K562 (cell line): ENCODE data around the gene NDUFAF4. TPM values are rescaled to one million over a fixed set of nuclear protein-coding genes. Genes with fewer than 3 reads are reported as not detected.
A peak's percentile ranks its signal among the peaks of the same experiment; 100 is the strongest.

Experiments
- BRCA1 ChIP-seq, 2 experiments: fragments of 450-650 bp in 1 of 2; sonication (generic) in 1 of 2; formaldehyde crosslinking in 1 of 2; IDR thresholded peaks; 2 replicates each; pipeline versions ENCODE4 v1.5.0 to v1.6.1; 2017 to 2020; ENCODE audit warnings: mild to moderate bottlenecking in 1 of 2, missing genetic modification reagents in 1 of 2
- EZH2 ChIP-seq: IDR thresholded peaks from 2 replicates; pipeline ENCODE4 v1.6.1; 2012; ENCODE audit warnings: low read depth, mild to moderate bottlenecking, inconsistent platforms, low read length, borderline replicate concordance
- HLTF ChIP-seq: fragments of 450-650 bp; IDR thresholded peaks from 2 replicates; pipeline ENCODE4 v1.6.1; 2016
- JUN ChIP-seq, 2 experiments: sonication (generic) in 1 of 2; formaldehyde crosslinking in 1 of 2; IDR thresholded peaks; 2 replicates each; pipeline versions ENCODE4 v1.6.1 to v1.8.0; 2012 to 2022; ENCODE audit warnings: borderline replicate concordance in 2 of 2, mild to moderate bottlenecking in 2 of 2, improper control_type of control experiment in 1 of 2, low read depth in 1 of 2, low read length in 1 of 2, missing genetic modification reagents in 1 of 2
- JUND ChIP-seq, 2 experiments: IDR thresholded peaks; 2 replicates in 1 of 2; 3 replicates in 1 of 2; pipeline ENCODE4 v1.6.1; 2011; ENCODE audit warnings: borderline replicate concordance in 2 of 2, low read depth in 2 of 2, low read length in 2 of 2, improper control_type of control experiment in 1 of 2, missing biosample characterization in 1 of 2, missing genetic modification characterization in 1 of 2, missing genetic modification reagents in 1 of 2
- MECOM ChIP-seq: fragments of 250-450 bp; sonication (Bioruptor Pico); IDR thresholded peaks from 2 replicates; pipeline ENCODE4 v1.8.0; 2022; ENCODE audit warnings: inconsistent platforms
- NR4A1 ChIP-seq, 2 experiments: fragments of 250-450 bp in 1 of 2; fragments of 450-650 bp in 1 of 2; sonication (Bioruptor Pico) in 1 of 2; IDR thresholded peaks; 2 replicates each; pipeline versions ENCODE4 v1.4.0 to v1.6.1; 2016 to 2020; ENCODE audit warnings: mild to moderate bottlenecking in 2 of 2, missing compliant biosample characterization in 1 of 2, missing genetic modification characterization in 1 of 2, moderate library complexity in 1 of 2
- PTRF ChIP-seq: fragments of 450-650 bp; IDR thresholded peaks from 2 replicates; pipeline ENCODE4 v1.6.1; 2016; ENCODE audit warnings: mild to moderate bottlenecking, missing genetic modification characterization, missing compliant biosample characterization
- SREBF2 ChIP-seq: sonication (generic); formaldehyde crosslinking; IDR thresholded peaks from 2 replicates; pipeline ENCODE4 v1.4.0; 2020; ENCODE audit warnings: mild to moderate bottlenecking, missing genetic modification reagents
- TBL1XR1 ChIP-seq, 2 experiments: IDR thresholded peaks; 2 replicates each; pipeline ENCODE4 v1.6.1; 2012; ENCODE audit warnings: improper control_type of control experiment in 2 of 2, low read length in 2 of 2, mild to moderate bottlenecking in 1 of 2
- ZKSCAN8 ChIP-seq: fragments of 200-800 bp; sonication (Bioruptor generic); IDR thresholded peaks from 2 replicates; pipeline ENCODE4 v1.6.1; 2016; ENCODE audit warnings: missing genetic modification characterization, missing compliant biosample characterization
- ZNF184 ChIP-seq: sonication (generic); formaldehyde crosslinking; IDR thresholded peaks from 2 replicates; pipeline ENCODE4 v1.5.0; 2020; ENCODE audit warnings: missing genetic modification reagents
- ZNF717 ChIP-seq: fragments of 250-450 bp; sonication (Bioruptor Pico); IDR thresholded peaks from 2 replicates; pipeline ENCODE4 v1.5.0; 2021
- ZNF75A ChIP-seq: fragments of 450-650 bp; formaldehyde crosslinking; IDR thresholded peaks from 2 replicates; pipeline ENCODE4 v1.4.0; 2020; ENCODE audit warnings: mild to moderate bottlenecking
- polyA plus RNA-seq, 8 experiments: library from polyadenylated mRNA; depleted of rRNA in 4 of 8; stranded (reverse) in 5 of 8; unstranded in 3 of 8; fragments of >200 nt; fragmentation: Nextera tagmentation in 2 of 8; fragmentation: Illumina TruSeq in 1 of 8; extraction: Ambion mirVana in 2 of 8; extraction: Trizol in 1 of 8; gene quantifications; 2 replicates each; pipeline versions ENCODE4 v1.2.1 to v1.2.3, GENCODE V29; 2011 to 2014; ENCODE audit warnings: inconsistent platforms in 1 of 8, missing spikeins in 1 of 8
- total RNA-seq, 7 experiments: library from RNA; depleted of rRNA in 6 of 7; stranded (reverse); fragments of >200 nt in 6 of 7; fragmentation: Illumina TruSeq in 2 of 7; extraction: Trizol in 2 of 7; gene quantifications; 2 replicates each; pipeline versions ENCODE4 v1.2.1 to v1.2.3, GENCODE V29; 2011 to 2021; ENCODE audit warnings: low replicate concordance in 1 of 7
- TF ChIP-seq, protein P1 (sequence below), 2 experiments: fragments of 450-650 bp; conservative IDR thresholded peaks; 2 replicates each; pipeline ENCODE4 v1.6.1; 2017; ENCODE audit warnings: mild to moderate bottlenecking in 2 of 2, moderate library complexity in 2 of 2
- TF ChIP-seq, protein P2 (sequence below): IDR thresholded peaks from 2 replicates; pipeline ENCODE4 v1.6.1; 2012; ENCODE audit warnings: low read depth, low read length, improper control_type of control experiment, borderline replicate concordance
- TF ChIP-seq, protein P3 (sequence below): fragments of 250-450 bp; sonication (Bioruptor Pico); IDR thresholded peaks from 2 replicates; pipeline ENCODE4 v1.8.0; 2022; ENCODE audit warnings: moderate library complexity, mild to moderate bottlenecking, inconsistent platforms
- TF ChIP-seq, protein P4 (sequence below), 2 experiments: fragments of 450-650 bp in 1 of 2; sonication (generic) in 1 of 2; formaldehyde crosslinking; conservative IDR thresholded peaks; 2 replicates each; pipeline versions ENCODE4 v1.4.0 to v1.8.1; 2020 to 2022; ENCODE audit warnings: mild to moderate bottlenecking in 1 of 2, missing genetic modification reagents in 1 of 2
- TF ChIP-seq, protein P5 (sequence below): IDR thresholded peaks from 2 replicates; pipeline ENCODE4 v1.6.1; 2011; ENCODE audit warnings: borderline replicate concordance, low read depth, mild to moderate bottlenecking, moderate library complexity, low read length; ENCODE audit not compliant: insufficient read depth, poor library complexity, severe bottlenecking
- TF ChIP-seq, protein P6 (sequence below): fragments of 250-450 bp; sonication (Bioruptor Pico); IDR thresholded peaks from 2 replicates; pipeline ENCODE4 v1.8.0; 2021; ENCODE audit warnings: moderate library complexity, mild to moderate bottlenecking, inconsistent platforms

NDUFAF4 gene
- total and polyA plus RNA-seq, 9 of the 15 experiments (the other 6 are each of a cell fraction or from before 2014, with no cell fraction given), result 45.0 to 418 (median 136) TPM

DNA sequence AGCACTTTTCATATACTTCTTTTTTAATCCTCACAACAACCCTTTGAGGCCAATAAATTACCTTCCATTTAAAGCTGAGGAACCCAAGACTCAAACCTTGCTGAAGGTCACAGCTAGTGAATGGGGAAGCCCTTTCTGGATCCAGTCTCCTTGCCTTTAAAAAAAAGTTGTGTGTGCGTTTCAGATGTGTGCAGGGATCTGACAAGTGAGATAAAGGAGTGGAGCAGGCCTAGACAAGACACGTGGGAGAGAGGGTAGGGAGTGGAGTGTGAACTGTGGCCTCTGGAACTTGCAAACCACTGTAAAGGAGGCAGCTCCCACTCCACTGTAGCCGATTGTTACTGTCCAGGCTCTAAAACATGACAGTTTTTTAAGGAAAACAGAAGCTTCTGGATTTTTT is 28.7 kb upstream of the NDUFAF4 start (continued):
- TF ChIP-seq, protein P1, sequence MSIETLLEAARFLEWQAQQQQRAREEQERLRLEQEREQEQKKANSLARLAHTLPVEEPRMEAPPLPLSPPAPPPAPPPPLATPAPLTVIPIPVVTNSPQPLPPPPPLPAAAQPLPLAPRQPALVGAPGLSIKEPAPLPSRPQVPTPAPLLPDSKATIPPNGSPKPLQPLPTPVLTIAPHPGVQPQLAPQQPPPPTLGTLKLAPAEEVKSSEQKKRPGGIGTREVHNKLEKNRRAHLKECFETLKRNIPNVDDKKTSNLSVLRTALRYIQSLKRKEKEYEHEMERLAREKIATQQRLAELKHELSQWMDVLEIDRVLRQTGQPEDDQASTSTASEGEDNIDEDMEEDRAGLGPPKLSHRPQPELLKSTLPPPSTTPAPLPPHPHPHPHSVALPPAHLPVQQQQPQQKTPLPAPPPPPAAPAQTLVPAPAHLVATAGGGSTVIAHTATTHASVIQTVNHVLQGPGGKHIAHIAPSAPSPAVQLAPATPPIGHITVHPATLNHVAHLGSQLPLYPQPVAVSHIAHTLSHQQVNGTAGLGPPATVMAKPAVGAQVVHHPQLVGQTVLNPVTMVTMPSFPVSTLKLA (conservative IDR thresholded peaks at IDR 0.05), result peak; percentile 78 to 89
- TF ChIP-seq, protein P2, sequence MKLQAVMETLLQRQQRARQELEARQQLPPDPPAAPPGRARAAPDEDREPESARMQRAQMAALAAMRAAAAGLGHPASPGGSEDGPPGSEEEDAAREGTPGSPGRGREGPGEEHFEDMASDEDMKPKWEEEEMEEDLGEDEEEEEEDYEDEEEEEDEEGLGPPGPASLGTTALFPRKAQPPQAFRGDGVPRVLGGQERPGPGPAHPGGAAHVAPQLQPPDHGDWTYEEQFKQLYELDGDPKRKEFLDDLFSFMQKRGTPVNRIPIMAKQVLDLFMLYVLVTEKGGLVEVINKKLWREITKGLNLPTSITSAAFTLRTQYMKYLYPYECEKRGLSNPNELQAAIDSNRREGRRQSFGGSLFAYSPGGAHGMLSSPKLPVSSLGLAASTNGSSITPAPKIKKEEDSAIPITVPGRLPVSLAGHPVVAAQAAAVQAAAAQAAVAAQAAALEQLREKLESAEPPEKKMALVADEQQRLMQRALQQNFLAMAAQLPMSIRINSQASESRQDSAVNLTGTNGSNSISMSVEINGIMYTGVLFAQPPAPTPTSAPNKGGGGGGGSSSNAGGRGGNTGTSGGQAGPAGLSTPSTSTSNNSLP, result no peak
- TF ChIP-seq NR4A1 (CRISPR knock-in tag; IDR thresholded peaks at IDR 0.05), result no peak
- TF ChIP-seq NR4A1 (tag; IDR thresholded peaks at IDR 0.05), result no peak
- 0 out of 2 replicates have a peak, but pooled peaks have one; percentile 40 for TF ChIP-seq JUND (IDR thresholded peaks at IDR 0.05; ENCODE audit: borderline replicate concordance, low read depth, low read length)
- TF ChIP-seq JUND (tag; IDR thresholded peaks at IDR 0.05; ENCODE audit: borderline replicate concordance, low read depth, low read length), result peak; percentile 46; the same call in 1 of the 3 replicates
- TF ChIP-seq PTRF, result no peak
- no peak for TF ChIP-seq ZNF184 (CRISPR knock-in tag)
- TF ChIP-seq ZNF717 (CRISPR knock-in tag), result no peak
- TF ChIP-seq EZH2, result no peak
- no peak for TF ChIP-seq MECOM (CRISPR knock-in tag)
- TF ChIP-seq, protein P3, sequence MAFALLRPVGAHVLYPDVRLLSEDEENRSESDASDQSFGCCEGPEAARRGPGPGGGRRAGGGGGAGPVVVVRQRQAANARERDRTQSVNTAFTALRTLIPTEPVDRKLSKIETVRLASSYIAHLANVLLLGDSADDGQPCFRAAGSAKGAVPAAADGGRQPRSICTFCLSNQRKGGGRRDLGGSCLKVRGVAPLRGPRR, result no peak
- TF ChIP-seq ZNF75A, result no peak
- peak in 1 of 2 experiments; percentile 65; a peak in 1 of 4 replicates for TF ChIP-seq TBL1XR1 (IDR thresholded peaks at IDR 0.05; ENCODE audit: low read length in 2 of 2)
- no peak for TF ChIP-seq JUN (IDR thresholded peaks at IDR 0.05; ENCODE audit: borderline replicate concordance, low read depth, low read length)
- no peak for TF ChIP-seq JUN (CRISPR knock-in tag; IDR thresholded peaks at IDR 0.05; ENCODE audit: borderline replicate concordance)
- TF ChIP-seq, protein P4, sequence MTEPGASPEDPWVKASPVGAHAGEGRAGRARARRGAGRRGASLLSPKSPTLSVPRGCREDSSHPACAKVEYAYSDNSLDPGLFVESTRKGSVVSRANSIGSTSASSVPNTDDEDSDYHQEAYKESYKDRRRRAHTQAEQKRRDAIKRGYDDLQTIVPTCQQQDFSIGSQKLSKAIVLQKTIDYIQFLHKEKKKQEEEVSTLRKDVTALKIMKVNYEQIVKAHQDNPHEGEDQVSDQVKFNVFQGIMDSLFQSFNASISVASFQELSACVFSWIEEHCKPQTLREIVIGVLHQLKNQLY (CRISPR knock-in tag; conservative IDR thresholded peaks at IDR 0.05), result no peak
- TF ChIP-seq, protein P5, sequence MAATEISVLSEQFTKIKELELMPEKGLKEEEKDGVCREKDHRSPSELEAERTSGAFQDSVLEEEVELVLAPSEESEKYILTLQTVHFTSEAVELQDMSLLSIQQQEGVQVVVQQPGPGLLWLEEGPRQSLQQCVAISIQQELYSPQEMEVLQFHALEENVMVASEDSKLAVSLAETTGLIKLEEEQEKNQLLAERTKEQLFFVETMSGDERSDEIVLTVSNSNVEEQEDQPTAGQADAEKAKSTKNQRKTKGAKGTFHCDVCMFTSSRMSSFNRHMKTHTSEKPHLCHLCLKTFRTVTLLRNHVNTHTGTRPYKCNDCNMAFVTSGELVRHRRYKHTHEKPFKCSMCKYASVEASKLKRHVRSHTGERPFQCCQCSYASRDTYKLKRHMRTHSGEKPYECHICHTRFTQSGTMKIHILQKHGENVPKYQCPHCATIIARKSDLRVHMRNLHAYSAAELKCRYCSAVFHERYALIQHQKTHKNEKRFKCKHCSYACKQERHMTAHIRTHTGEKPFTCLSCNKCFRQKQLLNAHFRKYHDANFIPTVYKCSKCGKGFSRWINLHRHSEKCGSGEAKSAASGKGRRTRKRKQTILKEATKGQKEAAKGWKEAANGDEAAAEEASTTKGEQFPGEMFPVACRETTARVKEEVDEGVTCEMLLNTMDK, result no peak
- TF ChIP-seq ZKSCAN8 (CRISPR knock-in tag), result no peak
- TF ChIP-seq, protein P6, sequence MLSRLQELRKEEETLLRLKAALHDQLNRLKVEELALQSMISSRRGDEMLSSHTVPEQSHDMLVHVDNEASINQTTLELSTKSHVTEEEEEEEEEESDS (CRISPR knock-in tag), result no peak
- no peak for TF ChIP-seq SREBF2 (CRISPR knock-in tag)
- no peak for TF ChIP-seq BRCA1 (IDR thresholded peaks at IDR 0.05)
- no peak for TF ChIP-seq BRCA1 (CRISPR knock-in tag; IDR thresholded peaks at IDR 0.05)
- 0 out of 2 replicates have a peak, but pooled peaks have one; percentile 27 for TF ChIP-seq HLTF
